ENCODE measurements around the gene LTBR. TPM values are rescaled to one million over a fixed set of nuclear protein-coding genes. Genes with fewer than 3 reads are reported as not detected.

LTBR gene
- total RNA-seq, 4 donors from 2014 or later = 73.1 to 157 (median 80.2) TPM

DNA sequence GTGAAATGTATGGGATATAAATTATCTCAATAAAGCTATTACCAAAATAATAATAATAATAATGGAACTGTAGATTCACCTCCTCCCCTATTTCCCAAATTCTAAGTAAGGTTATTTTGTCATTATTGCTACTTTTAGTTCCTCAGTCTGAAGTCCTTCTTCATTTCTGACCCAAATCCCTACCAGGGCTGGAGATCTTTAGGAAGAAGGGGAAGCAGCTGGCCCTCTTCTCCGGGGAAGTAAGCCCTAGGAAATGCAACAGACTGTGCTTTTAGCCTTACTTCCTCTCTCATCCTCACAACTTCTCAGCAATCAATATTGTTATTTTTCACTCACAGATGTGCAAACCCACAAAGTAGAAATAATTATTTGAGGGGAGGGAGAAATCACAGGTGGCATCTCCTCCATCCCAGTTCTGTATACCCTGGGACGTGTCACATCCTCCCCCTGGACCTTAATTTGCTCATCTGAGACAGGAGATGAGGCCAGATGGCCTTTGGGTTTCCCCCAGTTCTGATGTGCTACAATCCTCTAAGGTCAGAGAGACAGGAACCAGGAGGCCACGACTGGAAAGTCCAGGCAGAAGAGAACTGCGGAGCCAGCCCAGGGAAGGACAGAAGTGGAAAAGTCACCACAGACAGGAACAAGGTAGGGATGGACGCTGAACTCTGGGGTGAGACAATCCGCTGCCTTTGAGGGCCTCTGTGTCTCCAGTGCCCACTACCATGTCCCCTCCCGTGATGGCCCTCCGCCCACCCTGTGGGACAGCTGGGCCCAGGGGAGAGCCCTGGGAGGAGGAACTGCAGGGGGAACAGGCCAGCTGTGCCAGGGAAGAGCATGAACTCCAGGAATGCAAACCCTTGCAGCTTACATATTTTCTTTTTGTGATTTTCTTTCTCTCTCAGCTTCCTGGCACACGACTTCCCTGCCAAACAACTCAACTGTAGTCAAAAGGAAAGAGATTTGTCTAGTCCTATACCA lies 31.5 kb upstream of the LTBR start:
- TF ChIP-seq, protein P1, sequence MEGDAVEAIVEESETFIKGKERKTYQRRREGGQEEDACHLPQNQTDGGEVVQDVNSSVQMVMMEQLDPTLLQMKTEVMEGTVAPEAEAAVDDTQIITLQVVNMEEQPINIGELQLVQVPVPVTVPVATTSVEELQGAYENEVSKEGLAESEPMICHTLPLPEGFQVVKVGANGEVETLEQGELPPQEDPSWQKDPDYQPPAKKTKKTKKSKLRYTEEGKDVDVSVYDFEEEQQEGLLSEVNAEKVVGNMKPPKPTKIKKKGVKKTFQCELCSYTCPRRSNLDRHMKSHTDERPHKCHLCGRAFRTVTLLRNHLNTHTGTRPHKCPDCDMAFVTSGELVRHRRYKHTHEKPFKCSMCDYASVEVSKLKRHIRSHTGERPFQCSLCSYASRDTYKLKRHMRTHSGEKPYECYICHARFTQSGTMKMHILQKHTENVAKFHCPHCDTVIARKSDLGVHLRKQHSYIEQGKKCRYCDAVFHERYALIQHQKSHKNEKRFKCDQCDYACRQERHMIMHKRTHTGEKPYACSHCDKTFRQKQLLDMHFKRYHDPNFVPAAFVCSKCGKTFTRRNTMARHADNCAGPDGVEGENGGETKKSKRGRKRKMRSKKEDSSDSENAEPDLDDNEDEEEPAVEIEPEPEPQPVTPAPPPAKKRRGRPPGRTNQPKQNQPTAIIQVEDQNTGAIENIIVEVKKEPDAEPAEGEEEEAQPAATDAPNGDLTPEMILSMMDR (IDR thresholded peaks at IDR 0.05; ENCODE audit: low read depth) = no peak

DNA sequence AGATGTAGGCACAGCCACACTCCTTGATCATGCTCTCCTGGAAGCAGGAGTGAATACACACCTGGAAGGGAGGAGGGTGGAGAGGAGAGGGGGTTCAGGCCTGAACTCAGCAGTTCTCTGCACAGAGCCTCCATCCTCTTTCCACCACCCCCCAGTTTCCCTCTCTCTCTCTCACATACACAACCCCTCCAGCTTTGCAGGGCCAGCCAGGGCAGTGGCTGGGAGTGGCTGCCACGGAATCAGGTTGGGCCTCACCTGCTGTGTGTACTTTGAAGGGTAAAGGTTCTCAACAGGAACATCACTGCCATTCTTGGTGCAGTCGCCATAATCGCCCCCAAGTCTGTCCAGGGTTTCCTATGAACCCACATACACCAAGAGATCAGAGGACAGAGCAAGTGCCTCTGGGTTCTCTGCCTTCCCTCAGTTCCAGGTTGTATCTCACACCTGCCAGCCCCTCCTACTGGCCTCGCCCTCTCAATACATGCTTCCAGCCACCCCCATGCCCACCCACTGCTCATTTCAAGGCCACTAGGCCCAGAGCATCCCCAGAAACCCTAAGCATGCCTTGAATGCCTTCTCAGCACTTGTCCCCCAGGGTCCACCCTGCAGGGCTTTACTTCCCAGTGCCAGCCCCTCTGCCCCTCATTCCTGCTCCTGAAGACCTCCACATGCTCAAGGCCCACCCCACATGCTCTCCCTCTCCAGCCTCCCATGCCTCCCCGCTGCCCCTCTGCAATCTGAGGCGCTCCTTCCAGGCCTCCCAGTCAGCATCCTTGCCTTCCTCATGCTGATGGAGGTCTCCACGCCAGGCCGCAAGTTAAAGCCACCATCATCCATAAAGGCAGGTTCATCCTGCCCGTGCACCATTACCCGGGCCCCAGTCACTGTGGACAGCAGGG lies 29.2 kb upstream of the LTBR start:
- TF ChIP-seq, protein P1 (IDR thresholded peaks at IDR 0.05; ENCODE audit: low read depth) = no peak

DNA sequence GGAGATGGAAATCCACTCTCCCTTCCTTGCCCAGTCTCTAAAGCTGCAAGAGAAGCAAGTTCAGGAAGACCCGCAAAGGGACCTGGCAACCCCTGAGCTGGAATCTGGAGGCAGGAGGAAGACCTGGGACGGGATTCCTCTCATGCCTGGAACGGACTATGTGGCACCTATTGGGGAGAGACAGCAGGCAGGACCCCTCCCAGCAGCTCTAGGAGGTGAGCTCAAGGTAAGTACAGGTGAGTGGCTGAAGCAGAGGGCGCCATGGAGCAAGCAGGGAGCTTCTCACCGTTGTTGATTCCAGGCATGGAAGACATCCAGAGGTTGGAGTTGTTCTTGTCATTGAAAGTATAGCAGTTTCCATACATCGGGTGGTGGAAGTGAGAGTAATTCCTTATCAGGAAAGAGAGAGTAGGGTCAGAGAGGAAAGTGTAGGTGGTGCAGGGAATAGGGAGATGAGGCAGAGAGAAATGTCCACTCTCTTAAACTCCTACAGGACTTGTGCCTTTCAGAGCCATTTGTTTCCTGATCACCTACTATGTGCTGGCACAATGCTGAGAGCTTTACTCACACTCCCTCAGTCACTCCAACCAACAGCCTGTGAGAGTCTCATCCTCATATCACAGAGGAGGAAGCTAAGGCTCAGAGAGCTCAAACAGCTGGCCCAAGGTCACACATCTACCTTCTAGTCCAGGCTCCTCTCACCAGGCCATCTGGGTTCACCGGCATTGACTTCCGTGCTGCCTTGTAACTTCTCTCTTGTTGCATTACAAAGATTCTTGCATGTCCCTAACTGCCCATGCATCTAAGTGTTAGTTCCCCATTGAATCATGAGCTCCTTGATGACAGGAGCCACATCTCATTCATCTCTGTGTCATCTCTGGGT lies 28.2 kb upstream of the LTBR start:
- TF ChIP-seq, protein P1 (IDR thresholded peaks at IDR 0.05; ENCODE audit: low read depth) = no peak

DNA sequence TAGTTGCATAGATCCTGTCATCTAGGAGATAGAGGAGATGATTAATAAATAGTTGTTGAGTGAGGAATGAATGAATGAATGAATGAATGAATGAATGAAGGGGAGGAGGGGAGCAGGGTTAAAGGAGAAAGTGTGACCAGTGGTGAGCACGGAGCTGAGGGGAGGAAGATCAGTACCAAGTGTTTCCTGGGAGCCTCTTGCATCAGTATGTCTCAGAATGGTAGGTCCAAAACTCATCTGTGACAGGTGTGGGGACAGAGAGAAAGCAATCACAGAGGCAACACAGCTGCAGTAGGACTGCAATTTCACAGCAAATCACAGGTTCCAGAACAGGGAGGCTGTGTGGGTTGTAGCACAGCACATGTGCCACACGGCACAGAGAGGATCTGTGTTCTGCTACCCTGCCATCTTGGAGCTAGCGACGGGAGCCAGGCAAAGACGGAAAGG lies 27.6 kb upstream of the LTBR start:
- TF ChIP-seq, protein P1 (IDR thresholded peaks at IDR 0.05; ENCODE audit: low read depth) = no peak

DNA sequence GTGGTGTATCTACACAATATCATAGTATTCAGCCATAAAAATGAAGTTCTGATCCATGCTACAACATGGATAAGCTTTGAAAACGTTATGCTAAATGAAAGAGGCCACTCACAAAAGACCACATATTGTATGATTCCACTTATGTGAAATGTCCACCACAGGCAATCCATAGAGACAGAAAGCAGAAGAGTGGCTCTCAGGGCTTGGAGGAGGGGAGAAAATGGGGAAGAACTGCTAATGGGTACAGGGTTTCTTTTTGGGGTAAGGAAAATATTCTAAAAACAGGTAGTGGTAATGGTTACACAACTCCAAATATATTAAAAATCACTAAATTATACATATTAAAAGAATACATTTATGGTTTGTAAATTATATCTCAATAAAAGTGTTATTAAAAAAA lies 25.1 kb upstream of the LTBR start:
- TF ChIP-seq, protein P1 (IDR thresholded peaks at IDR 0.05; ENCODE audit: low read depth) = no peak

DNA sequence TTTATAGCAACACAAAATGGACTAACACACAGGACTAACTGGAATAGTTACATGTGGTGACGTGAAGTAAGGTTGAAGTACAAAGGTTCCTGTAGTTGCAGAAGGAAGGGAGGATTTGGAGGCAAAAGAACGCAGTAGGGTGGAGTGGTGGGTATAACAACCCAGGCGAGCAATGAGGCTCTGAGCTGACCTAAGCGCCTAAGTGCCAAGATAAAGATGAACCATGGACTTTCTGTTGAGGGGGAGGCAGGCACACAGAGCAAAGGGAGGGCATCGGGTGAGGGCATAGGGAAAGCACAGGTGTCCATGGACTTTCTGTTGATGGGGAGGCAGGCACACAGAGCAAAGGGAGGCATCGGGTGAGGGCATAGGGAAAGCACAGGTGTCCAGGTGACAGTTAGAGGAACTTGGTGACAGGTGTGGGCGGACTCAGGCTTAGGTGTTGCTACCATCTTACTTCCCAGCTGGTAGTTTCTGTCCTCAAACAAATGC lies 23.8 kb upstream of the LTBR start:
- TF ChIP-seq, protein P1 (IDR thresholded peaks at IDR 0.05; ENCODE audit: low read depth) = no peak
